Lower leg skin (tissue), 4 donors: Measurements from ENCODE around the gene NOD2. TPM values are rescaled to one million over a fixed set of nuclear protein-coding genes. Genes with fewer than 3 reads are reported as not detected.

Experiments used
- DNase-seq, 2 donors: peaks; one replicate each; pipeline ENCODE4 v3.0.0-alpha.2; 2019; ENCODE audit warnings: low spot score in 2 of 2
- H3K4me3 ChIP-seq: fragments of 200-600 bp; sonication (generic); 2 replicates; pipeline ENCODE4 v1.5.1; 2017; ENCODE audit warnings: mild to moderate bottlenecking, low read depth; ENCODE audit not compliant: poor library complexity, severe bottlenecking
- POLR2A ChIP-seq, 2 donors: fragments of 450-650 bp; IDR thresholded peaks; one replicate each; pipeline ENCODE4 v1.6.1; 2016 to 2017; ENCODE audit warnings: antibody characterized with exemption in 2 of 2, mild to moderate bottlenecking in 1 of 2, moderate library complexity in 1 of 2
- WGBS, 2 donors: methylation state at CpG; one replicate each; pipeline ENCODE4 v1.1.5; 2018; 5-methylcytosine and 5-hydroxymethylcytosine counted together
- intact Hi-C: fragments of 100-400 bp; cut with DNase I; formaldehyde crosslinking; loops from one replicate; pipeline ENCODE4 v1.15.0; 2023; ENCODE audit warnings: low total_unique reads
- total RNA-seq, 4 donors: library from RNA; depleted of rRNA; stranded (reverse); fragments of >200 nt; gene quantifications; one replicate each; pipeline ENCODE4 v1.1.0, GENCODE V29; 2016
- TF ChIP-seq, protein P1 (sequence below), 3 donors: fragments of 450-650 bp; IDR thresholded peaks; one replicate each; pipeline ENCODE4 v1.5.1; 2016; ENCODE audit warnings: antibody characterized with exemption in 3 of 3, mild to moderate bottlenecking in 3 of 3, moderate library complexity in 2 of 3

The NOD2 gene
- total RNA-seq, 4 donors from 2014 or later, result 31.0 to 44.4 (median 35.4) TPM

DNA sequence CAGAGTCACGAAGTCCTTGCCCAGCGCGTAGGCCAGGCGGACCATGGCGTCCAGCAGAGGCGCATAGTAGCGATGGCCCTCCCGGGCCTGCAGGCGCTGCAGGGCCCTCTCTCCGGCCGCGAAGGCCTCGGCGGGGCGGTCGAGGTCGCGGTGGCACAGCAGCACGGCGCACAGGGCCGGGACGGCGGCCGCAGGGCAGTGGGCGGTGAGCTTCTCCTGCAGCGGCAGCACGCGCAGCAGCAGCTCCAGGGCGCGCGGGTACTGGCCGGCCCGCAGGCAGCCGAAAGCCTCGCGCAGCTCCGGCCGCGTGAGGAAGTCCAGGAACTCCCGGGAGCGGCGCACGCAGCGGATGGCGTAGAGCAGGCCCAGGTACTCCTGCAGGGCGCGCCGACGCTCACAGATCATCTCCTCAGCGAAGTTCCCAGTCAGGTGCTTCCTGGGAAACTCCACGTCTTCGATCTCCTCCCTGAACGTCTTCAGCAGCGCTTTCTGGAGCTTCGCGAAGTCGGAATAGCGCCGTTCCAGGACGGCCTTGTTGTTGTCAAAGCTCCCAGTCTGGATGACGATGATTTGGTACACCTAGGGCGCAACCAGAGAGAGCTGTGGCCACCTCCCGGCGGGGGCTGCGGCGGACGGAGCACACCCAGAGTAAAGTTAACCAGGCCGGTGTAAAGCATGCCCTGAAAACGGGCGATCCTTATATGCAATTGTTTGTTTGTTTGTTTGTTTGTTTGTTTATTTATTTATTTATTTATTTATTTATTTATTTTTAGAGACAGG, 19.7 kb upstream of the NOD2 start:
- intact Hi-C loops, result no loop called here
- TF ChIP-seq, protein P1, sequence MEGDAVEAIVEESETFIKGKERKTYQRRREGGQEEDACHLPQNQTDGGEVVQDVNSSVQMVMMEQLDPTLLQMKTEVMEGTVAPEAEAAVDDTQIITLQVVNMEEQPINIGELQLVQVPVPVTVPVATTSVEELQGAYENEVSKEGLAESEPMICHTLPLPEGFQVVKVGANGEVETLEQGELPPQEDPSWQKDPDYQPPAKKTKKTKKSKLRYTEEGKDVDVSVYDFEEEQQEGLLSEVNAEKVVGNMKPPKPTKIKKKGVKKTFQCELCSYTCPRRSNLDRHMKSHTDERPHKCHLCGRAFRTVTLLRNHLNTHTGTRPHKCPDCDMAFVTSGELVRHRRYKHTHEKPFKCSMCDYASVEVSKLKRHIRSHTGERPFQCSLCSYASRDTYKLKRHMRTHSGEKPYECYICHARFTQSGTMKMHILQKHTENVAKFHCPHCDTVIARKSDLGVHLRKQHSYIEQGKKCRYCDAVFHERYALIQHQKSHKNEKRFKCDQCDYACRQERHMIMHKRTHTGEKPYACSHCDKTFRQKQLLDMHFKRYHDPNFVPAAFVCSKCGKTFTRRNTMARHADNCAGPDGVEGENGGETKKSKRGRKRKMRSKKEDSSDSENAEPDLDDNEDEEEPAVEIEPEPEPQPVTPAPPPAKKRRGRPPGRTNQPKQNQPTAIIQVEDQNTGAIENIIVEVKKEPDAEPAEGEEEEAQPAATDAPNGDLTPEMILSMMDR (IDR thresholded peaks at IDR 0.05), result no peak
- no peak for TF ChIP-seq POLR2A (IDR thresholded peaks at IDR 0.05)
- no peak overlapping the region for H3K4me3 ChIP-seq
- no peak for DNase-seq
- WGBS, 2 donors, result 68 to 83% methylated on average over 33 to 34 of the region's 70 CpGs

DNA sequence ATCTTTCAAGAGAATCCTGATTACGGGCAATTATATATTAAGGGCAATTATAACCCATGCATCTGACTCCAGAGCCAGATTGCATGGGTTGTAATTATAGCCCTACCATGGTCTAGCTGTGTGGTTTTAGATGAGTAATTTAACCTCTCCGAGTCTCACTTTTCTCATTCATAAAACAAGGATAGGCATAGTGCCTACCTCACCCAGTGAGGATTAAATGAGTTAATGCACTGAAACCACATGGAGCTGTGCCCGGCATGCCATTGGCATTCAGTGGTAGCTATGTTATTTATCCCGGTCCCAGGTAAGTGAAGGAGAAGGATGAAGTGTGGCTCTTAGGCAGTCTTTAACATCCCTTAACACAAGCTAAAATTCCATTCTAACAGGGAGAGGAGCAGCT, 18.6 kb upstream of the NOD2 start:
- 78 to 82% methylated on average over 4 of the region's 4 CpGs for WGBS, 2 donors
- no peak overlapping the region for H3K4me3 ChIP-seq
- TF ChIP-seq POLR2A (IDR thresholded peaks at IDR 0.05), result no peak
- TF ChIP-seq, protein P1 (IDR thresholded peaks at IDR 0.05), result no peak
- DNase-seq, result no peak
- intact Hi-C loops, result no loop called here

DNA sequence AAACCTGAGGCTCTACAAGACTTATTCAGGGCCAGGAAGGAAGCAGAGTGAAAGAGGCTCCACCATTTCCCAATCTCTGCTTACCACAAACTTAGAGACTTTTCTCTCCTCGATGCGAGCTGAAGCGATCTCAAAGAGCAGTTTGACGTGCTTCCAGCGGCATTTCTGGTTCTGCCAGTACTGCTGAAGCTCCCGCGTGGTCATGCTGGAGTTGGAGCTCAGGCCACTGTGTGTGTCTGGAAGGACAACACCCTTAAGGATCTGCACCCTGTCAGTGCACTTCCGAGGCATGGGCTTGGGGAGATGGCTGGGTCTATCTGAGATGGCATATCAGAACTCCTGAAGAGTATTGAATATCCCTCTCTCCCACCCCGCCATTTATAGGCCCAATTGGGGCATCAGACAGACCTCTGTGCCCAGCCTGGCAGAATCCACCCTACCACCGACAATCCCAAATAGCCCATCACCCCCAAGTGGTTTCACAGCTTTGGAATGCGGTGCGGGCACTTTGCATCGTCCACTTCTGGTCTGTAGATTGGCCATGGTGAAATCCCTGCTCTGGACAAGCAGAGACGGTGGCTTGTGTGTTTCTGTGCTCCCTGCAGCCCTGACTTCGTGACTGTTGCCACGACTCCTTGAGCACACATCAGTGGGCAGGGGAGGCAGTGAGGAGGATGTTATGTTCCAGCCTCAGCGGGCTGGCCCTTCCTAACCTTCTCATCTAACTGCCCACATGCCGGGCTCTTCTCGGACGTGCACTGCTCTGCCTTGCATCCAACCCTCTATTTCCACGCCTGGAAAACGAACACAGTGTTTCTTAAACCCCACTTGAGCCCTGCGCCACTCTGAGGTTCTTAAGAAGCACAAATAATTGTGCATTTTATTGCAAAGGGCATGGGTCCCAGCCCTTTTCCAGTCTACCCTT, 17.5 kb upstream of the NOD2 start:
- no peak for DNase-seq
- WGBS, 2 donors, result 84% methylated on average over 23 of the region's 23 CpGs
- TF ChIP-seq POLR2A (IDR thresholded peaks at IDR 0.05), result no peak
- TF ChIP-seq, protein P1 (IDR thresholded peaks at IDR 0.05), result no peak
- intact Hi-C loops, result no loop called here
- no peak overlapping the region for H3K4me3 ChIP-seq

DNA sequence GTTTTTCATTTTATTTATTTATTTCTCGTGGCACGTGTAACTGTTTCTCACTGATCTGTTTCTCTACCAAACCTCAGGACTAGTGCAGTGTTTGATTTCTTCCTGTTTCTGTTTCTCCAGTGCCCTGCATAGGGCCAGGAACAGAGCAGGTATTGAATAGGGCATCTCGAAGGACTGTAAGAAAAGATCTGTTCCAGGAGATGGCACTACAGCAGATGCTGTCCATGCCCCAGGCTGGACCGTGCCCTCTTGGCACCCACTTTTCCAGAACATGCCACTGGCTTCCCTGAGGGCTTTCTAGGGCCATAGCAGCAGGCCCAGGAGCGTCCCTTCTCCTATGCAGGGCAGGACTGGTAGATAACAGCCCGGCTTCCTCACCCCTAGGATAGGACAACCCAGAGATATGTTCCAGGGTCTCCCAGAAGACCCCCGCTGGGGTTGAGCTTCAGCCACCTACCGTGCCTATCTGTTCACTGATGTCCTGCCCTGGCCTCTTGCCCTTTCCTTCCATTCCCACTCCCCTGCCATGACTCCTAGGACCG, 16.7 kb upstream of the NOD2 start:
- intact Hi-C loops, result no loop called here
- no peak for DNase-seq
- no peak for TF ChIP-seq POLR2A (IDR thresholded peaks at IDR 0.05)
- TF ChIP-seq, protein P1 (IDR thresholded peaks at IDR 0.05), result no peak
- no peak overlapping the region for H3K4me3 ChIP-seq
- 75 to 83% methylated on average over 9 of the region's 9 CpGs for WGBS, 2 donors

DNA sequence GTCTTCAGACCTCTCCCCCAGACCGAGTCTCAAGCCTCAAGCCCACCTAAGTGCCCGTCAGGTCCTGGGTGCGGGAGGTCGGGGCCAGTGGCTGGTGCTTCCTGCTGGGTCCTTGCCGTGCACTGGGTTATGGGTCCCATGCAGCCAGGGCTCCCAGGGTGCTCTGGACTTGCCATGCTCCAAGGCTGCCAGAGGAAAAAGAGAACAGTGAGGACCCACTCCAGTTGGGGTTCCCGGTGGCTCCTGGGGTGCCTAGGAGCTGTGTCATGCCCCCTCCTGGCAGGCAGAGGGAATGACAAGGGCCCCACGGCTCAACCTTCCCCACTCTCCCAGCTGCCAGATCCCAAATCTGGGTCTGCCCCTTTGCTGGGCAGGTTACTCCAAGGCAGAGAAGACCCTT, 16.1 kb upstream of the NOD2 start:
- H3K4me3 ChIP-seq, result no peak overlapping the region
- no peak for DNase-seq
- 68 to 82% methylated on average over 3 to 6 of the region's 7 CpGs for WGBS, 2 donors
- no peak for TF ChIP-seq POLR2A (IDR thresholded peaks at IDR 0.05)
- TF ChIP-seq, protein P1 (IDR thresholded peaks at IDR 0.05), result no peak
- intact Hi-C loops, result no loop called here
